ENCODE results near the gene NFS1.

- TF ChIP-seq REST (IDR thresholded peaks at IDR 0.05; ENCODE audit: insufficient replicate concordance, low read depth) = no peak
- TF ChIP-seq, protein P1, sequence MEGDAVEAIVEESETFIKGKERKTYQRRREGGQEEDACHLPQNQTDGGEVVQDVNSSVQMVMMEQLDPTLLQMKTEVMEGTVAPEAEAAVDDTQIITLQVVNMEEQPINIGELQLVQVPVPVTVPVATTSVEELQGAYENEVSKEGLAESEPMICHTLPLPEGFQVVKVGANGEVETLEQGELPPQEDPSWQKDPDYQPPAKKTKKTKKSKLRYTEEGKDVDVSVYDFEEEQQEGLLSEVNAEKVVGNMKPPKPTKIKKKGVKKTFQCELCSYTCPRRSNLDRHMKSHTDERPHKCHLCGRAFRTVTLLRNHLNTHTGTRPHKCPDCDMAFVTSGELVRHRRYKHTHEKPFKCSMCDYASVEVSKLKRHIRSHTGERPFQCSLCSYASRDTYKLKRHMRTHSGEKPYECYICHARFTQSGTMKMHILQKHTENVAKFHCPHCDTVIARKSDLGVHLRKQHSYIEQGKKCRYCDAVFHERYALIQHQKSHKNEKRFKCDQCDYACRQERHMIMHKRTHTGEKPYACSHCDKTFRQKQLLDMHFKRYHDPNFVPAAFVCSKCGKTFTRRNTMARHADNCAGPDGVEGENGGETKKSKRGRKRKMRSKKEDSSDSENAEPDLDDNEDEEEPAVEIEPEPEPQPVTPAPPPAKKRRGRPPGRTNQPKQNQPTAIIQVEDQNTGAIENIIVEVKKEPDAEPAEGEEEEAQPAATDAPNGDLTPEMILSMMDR (IDR thresholded peaks at IDR 0.05; ENCODE audit: insufficient read depth, low read length) = no peak
- no peak for TF ChIP-seq GABPA (IDR thresholded peaks at IDR 0.05; ENCODE audit: low read depth)
- TF ChIP-seq POLR2AphosphoS5 (IDR thresholded peaks at IDR 0.05; ENCODE audit: low read depth) = no peak
- TF ChIP-seq SPI1 (IDR thresholded peaks at IDR 0.05; ENCODE audit: borderline replicate concordance, low read depth) = no peak
Observed at GRCh38 chr20:35734777-35735649, 35.9 kb upstream of the NFS1 start.

Measured in HL-60 (cell line).